HG03039 (cell line): Measurements from ENCODE around the gene BAHCC1.

Source experiments
- ATAC-seq: cut with Tn5 transposase; IDR thresholded peaks from one replicate; pipeline ENCODE4 v1.9.1; 2021; ENCODE audit warnings: mild to moderate bottlenecking, moderate library complexity; ENCODE audit not compliant: unreplicated experiment

The BAHCC1 gene

DNA sequence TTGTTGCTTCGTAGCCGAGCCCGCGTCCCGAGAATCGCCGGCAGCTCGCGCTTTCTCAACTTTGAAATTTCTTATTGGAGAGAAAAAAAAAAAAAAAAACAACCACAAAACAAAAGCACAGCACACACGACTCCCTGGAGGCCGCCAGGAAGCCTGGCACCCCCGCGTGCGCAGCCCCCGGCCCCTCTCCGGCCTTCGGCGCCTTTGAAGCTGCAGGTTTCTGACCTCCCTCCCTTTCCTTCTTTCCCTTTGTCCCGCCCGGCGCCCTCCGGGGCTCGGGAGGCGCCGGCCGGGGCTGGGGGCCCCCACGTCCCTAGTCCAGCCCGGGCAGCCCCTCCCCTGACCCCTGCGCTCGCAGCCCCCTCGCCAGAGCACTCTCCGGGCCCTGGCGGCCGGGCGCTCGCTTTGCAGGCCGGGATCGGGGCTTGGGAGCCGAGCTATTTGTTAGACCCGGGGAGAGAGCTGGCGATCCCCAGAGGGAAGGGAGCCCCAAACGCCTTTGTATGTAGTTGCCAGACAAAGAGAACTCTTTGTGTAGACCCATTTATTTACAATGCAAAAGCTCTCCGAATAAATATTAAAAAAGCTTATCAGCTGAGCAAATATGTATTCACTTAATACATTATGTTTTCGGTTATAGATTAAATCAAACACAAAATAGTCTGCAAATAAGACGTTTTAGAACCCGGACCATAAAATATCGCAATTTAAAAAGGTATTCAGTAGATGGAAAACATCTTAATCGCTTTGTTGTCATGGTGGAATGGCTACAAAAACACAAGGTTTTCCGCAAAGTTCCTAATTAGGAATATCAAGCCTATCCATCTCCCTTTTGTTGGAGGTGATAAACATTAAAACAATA lies 2.3 kb downstream of the BAHCC1 start:
- no peak for ATAC-seq

DNA sequence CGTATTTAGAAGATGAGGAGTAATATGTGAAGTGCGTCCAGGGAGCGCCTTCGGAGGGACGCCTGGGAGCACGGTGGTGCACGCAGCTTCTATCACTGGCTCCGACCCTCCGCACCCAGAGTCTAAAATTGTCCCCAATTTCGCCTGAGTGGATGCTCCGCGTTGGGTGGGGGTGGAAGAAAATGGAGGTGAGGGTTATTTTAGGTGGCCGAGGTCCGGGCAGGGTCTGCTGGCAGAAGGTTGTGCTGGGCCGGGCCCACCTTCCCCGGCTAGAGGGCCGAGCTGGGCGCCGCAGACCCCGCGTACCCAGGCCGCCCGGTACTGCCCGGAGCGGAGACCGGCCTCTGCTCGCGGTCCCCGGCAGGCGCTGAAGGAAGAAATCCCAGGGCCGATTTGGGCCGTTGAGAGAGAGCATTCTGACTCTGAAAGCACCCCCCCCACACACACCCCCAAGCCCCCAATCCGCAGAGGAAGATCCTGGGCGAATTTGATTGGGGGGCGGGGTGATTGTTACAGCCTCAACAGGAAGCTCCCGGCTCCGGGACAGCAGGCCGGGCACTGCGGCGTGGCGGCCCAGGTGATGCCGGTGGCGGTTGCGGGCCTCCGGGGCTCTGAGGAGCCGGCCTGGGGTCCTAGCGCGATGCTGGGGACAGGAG lies 3.0 kb downstream of the BAHCC1 start:
- no peak for ATAC-seq

DNA sequence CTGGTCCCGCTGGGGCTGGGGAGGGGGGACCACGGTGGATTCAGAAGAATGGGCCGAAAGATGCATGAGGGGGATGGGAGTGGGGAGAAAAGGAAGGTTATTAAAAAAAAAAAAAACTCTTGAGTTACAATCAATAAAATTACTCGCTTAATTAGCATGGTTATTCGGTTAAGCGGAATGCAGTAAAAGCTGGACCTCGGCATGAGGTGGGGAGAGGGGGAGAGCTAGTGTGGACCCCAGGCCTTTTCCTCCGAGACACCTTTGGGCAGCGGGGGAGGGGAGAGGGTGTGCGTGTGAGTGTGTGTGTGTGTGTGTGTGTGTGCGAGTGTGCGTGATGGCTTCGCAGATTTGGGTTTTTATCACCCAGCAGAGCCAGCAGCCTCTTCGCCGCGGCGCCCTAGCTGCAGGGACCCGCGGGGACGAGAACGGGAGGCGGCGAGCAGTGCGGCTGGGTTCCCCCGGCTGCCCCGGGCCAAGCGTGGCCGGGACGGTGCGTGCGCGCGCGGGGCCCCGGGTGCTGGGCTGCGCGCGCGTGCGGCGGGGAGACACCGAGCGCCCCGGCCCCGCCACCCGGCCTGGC lies 3.7 kb downstream of the BAHCC1 start:
- no peak for ATAC-seq

DNA sequence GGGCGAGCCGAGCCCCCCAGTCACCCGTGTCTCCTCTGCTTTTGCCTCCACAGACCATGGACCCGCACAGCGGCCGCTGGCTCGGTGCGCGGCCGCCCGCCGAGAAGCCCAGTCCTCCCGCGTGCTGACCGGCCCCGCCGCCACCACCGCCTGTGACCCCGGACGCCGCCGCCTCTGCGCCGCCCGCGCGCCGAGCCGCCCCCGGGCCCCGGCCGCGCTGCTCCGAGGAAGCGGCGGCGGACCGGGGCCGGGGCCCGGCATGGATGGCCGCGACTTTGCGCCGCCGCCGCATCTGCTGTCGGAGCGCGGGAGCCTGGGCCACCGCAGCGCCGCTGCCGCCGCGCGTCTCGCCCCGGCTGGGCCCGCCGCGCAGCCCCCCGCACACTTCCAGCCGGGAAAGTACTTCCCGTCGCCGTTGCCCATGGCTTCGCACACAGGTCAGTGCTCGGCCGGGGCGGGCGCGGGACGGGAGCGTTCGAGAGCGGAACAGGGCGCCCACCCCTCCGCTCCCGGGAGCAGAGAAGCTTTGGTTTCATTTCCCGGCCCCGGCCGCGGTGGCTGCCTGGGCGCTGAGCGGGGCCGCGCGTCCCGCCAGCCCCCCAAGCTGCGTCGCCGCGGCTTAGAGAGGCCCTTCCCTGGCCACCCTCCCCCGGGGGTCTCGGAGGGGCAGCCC lies 4.4 kb downstream of the BAHCC1 start:
- no peak for ATAC-seq

DNA sequence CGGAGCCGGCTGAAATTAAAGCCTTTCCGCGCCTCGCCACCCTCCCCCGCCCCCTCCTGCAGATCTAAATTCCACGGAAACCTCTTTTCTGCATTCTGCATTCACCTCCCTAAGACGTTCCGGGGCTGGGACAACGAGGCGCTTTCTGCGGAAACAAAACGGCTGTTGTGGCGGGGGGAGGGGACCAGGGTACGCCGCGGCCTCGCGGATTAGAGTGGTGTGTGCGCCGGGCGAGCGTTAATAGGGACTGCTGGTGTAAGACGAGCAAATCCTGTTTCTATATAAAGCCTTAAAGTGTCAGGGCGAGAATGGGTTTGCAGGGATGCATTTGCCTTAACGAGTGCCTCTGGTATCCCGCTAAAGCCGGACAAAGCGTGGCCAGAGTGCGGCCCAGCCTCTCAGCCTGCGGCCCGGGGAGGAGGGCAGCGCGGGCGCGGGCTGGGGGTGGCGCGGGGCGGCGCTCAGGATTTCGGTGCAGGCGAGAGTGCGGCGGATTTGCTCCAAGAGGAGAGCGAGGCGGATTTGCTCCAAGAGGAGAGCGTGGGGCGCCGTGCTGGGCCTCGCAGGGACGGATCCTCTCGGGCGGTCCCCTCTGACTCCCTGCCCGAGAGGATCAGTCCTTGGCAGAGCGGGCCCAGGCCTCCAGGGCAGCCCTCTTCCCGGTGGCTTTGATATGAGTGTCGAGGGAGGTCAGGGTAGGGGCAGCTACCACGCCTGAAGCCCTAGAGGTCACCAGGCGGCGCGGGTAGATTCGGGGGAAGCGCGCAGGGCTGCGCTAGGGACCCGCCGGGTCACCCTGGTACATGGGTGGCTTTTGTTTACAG lies 5.1 kb downstream of the BAHCC1 start:
- no peak for ATAC-seq

DNA sequence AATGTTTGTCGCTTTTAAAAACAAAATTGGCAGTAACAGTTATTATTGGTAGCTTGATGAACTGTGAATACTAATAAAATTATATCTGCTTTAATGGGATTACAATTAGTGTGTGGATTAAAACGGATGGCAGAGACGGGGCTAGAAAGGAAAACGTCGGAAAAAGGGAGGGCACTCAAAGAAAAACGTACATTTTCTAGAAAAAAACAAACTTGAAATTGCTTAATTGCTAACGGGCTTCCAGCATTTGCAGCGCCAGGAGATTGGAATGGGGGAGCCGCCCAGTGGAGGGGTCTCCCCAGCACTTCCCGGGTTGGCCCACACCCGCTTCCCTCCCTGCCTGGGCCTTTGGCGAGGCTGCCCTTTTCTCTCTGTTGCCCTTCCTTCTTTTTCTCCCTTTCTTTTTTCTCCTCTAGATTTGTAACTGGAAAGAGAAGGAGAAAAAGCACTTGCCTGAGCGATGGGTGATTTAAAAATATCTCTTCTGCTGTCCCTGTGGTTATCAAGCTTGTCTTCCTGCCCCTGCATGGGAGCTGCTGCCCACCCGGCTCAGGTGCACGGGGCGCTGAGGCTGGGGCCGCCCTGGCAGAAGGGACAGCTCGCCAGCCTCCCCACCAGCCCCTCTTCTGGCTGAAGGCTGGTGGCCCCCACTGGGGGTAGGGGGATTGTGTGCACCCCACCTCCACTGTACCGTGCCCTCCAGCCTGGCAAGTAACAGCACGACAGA lies 5.9 kb downstream of the BAHCC1 start:
- no peak for ATAC-seq

DNA sequence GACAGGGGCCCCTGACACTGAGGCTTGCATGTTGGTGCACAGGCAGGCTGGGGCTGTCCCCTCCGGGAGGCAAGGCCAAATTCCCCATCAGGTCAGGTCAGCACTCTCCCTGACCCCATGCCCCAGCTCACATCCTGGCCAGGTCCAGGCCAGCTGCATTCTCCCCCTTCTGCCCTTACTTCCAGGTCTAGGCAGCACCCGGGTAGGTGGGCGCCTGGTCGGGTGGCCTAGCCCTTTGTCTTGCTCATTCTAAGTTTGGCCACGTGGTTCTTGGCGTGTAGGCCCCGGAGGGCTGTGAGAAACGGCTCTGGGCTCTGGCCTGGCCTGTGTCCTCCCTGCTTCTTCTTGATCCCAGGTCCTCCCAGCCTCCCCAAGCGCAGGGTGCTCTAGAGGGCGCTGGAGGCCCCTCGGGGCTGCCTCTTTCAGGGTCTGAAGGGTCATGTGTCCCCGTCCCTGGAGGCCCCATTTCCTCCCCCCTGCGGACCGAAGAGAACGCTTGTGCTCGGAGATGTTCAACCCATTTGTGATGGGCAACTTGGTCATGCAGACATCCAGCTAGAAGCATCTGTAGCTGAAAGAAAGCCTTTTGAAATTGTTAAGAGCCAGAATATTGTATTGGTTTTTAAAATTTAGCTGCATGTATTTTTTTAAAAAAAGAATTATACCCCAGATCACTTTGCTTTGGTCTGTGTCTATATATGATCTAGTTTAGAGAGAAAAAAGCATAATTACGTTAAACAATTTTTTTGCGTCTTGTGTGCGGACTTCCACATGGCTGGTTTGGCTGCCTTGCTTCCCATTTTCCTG lies 6.7 kb downstream of the BAHCC1 start:
- no peak for ATAC-seq

DNA sequence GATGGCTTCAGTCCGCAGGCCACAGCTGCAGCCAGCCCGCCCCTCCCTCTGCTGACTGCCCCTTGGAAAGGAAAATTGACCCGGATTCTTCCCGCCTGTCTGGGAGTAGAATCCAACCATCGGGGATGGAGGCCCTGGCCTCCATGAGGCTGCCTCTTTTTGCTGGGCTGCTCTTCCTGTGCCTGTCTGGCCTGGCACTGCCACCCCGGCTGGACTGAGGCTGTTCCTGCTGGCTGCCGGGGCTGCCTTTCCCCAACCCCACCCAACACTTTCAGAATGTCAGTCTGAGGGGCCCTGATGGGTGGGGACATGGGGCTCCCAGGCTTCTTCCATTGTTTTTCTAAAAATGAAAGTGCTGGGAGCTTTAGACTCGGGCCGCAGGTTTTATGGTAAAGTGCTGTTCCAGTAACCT lies 7.3 kb downstream of the BAHCC1 start:
- no peak for ATAC-seq

DNA sequence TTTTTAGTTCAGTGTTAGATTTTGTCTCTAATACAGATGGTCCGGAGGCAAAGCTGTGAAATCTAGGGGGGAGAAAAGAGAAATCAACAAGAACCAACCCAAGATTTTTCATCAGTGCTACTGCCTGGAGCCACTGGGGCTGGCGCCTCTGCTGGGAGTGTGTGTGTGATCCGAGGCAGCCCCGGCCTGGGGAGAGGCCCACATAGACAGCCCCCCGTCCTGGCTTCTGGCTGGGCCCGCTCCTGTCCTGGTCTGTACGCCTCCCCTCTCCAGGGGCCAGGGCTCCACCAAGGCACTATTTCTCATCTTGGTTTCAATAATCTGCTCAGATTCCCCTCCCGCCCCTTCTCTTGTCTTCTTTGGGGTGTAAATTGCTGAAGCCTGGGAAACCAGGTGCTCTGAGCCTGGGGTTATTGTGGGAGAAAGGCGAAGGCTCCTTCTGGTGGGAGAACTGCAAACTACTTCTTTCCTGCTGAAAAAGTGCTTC lies 7.8 kb downstream of the BAHCC1 start:
- ATAC-seq: no peak

DNA sequence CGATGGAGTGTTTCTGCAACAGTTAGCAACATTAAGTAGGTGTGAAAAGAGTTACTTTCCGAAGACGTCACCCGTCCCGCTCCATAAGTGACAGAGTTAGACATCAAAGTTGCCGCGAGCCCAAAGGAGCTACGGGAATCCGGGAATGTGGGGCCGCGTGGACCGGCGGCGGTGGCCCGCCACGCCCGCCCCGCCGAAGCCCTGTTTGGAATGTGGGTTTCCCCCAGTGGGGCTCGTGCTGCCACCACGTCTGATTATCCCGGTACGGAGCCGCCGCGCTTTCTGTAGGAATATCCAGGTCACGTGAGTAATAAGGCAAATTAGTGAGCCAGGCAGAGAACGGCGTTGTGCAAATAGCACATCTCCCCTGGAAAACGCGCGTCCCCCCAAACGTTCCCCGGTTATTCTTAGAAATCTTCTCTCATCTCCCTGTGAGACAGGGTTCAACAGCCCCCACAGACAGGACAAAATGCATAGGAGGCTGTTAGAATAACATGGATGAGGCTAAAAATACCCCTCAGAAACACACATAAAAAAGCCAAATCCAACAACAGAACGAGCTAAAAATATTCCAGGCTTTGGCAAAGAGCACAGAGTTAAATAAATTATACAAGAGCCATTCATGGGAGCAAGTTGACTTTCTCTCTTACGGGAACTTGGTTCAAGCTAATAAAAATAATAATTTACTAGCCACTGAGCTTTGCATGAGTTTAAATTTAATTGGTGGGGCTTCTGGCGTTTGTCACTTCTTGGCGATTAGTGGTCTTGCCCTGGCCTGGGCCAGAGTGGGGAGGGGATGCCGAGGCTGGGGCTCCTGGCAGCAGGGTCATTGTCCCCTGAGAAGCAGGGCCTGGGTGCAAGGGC lies 8.6 kb downstream of the BAHCC1 start:
- ATAC-seq: no peak

DNA sequence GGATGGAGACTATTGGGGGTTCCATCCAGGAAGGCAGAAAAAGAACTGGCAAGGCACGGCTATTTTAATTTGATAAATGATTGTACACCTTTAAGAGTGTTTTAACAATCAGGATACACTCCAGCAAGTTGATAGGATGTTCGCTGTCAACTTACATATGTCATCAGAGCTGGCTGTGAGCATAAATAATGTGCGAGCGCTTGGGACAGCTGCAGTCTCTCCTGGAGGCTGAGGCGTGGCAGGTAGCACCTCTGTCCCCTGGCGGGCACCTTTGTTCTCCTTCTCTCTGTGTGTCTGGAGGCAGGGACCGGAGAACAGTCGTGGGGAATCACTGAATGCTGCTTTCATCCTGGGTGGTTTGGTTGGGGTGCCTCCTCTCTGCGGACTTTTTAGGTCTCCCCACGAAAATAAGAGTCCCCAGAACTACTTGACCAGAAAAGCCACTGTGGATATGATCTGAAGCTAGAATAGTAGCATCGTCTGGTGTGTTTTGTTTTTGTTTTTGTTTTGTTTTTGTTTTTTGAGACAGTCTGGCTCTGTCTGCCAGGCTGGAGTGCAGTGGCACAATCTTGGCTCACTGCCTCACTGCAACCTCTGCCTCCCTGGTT lies 9.4 kb downstream of the BAHCC1 start:
- ATAC-seq: no peak

DNA sequence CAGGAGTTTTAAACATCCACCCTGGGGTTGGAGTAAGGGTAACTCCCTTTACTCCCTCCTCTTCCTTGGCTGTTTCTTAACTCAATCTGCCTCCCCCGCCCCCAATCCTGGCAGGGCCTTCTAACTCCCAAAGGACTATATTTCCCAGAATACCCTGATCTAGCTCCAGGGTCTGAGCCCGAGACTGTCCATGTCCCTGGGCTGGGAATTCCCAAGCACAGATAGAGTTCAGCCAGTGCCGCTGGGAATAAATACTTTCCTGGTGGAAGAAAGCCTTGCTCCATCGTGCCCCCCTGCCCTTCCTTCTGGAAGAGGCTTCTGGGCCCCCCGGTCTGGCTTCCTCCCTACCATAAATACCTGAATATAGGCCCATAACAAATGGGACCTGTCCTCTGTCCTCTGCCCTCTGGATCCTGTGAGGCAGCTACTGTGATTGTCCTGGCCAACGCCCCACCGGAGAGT lies 10.2 kb downstream of the BAHCC1 start:
- no peak for ATAC-seq

DNA sequence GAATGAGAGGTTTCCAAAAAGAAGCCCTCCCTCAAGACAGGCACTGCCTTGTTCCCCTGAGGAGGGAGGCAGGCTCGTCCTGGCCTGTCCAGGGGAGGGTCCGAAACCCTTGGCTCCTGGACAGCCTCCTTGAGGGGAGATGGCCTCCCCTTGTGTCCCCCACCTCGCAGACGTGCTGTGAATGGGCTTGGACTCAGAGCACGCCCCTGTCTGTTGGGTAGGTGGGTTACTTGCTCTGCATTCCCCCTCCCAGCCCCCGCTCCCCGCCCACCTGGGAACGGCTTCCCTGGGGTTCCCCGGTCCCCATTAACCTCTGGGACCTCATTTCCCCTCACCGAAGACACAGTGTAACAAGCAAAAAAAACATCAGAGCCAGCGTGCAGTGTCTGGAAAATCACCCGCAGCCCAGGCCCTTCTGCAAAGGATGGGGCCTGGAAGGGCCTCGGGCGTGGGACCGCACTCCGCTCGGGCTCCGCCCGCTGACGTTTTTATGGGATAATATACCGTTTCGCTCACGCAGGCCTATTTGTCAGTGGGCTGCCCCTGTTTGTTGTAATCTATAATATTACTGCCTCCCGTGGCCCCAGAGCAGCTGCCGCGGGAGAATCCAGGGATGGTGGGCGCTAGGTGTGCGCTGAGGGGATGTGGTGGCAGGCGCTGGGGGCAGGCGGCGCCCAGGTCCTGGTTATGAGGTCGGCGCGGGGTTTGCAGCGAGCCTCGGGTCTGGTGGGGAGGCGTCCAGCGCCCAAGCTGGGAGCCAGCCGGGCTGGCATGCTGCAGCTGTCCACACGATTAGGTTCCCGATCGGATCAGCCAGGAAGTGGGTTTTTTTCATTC lies 11.1 kb downstream of the BAHCC1 start:
- ATAC-seq: no peak

DNA sequence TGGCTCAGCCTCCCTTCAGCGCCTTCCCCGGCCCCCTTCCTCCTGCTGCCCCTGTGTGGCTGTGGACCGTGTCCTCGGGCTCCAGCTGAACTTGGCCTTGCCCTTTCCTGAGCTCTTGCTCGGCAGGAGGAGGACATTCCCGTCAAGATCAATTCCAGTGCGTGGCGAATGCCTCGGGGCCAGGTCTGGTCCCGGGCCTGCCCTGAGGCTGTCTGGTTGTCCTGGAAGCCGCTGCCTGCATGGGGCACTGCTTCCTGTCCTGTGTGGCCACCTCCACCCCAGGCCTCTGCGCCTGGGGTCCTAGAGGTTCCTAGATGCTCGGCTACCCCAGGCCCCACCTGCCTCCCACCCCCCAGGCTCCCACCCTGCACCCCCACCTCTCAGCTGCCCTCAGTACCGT lies 12.8 kb downstream of the BAHCC1 start:
- no peak for ATAC-seq

DNA sequence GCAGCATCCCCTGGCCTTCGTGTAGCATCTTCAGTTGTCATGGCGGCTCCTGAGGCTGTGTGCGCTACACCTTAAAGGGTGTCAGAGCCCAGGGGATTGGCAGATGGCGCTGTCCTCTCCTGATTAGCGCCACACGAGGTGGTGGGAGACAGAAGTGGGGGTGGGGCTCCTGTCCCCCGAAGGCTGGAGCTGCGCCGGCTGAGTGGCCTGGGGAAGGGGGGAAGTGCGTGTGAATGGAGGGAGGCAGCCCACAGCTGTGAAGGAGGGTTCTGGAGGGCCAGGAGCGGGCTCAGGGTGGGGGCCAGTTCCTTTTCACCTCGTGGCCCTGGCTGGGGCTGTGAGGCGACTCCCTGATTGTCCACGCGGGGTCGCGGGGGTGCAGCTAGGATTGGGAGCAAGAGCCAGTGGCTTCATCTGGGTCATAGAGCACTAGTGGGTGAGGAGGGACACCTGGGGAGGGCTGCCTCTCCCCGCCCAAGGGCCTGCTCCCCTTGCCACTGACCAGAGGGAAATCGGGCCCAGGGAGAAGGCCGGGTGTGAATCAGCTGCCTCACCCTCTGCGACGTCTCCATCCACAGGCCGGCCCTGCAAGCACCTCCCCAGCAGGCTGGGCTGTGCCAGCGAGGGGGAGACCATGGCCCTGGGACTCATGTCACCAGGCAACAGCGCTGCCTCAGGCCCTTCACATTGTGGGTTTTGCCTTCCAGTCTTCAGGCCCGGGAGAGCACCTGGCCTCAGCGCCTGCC lies 14.1 kb downstream of the BAHCC1 start:
- no peak for ATAC-seq

DNA sequence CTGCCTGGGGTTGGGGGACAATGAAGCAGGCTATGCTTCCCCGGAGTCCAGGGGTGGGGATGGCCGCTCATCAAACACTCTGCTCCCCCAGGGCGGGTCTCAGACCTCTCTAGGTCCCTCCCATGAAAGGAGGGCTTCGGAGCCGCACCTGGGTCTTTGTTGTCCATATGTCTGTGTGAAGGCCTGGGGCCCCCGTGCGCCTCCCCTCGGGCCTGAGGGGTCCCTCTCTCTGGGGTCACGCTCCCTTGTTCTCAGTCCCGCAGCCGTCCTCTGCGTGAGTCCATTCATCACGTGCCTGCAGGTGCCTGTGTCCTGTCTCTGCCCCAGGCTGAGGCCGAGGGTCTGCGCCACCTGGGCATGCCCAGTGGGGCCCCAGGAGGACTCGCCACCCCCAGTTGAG lies 15.6 kb downstream of the BAHCC1 start:
- no peak for ATAC-seq
